ENCODE measurements around the gene OR4K17.
"Not testable (repeated sequence)": the region's sequence is repeated elsewhere in the genome, so short reads cannot be mapped to it uniquely, and the experiment has no call there.

Gene OR4K17

GRCh38 chr14:20110438-20110837 lies at the start of gene OR4K17:
OR4K17 (plus strand) TSS chr14:20110739; CDS start chr14:20117500, 6,761 bp downstream.
- DNase-seq = no peak

GRCh38 chr14:20092050-20092449 lies 18.5 kb upstream of the OR4K17 start:
- no peak for DNase-seq

- peak; percentile 41 for DNase-seq
Measured at GRCh38 chr14:20093442-20093841, 17.1 kb upstream of the OR4K17 start.

GRCh38 chr14:20098926-20099770 lies 11.4 kb upstream of the OR4K17 start:
- DNase-seq = not testable (repeated sequence)

- DNase-seq = no peak
Measured at GRCh38 chr14:20112321-20112720, 1.8 kb downstream of the OR4K17 start.

- DNase-seq = peak; percentile 35
Measured at GRCh38 chr14:20116748-20117147, 6.2 kb downstream of the OR4K17 start.

- no peak for DNase-seq
Measured at GRCh38 chr14:20118795-20119194, 8.3 kb downstream of the OR4K17 start.

- DNase-seq = no peak
Measured at GRCh38 chr14:20138520-20138919, 28.0 kb downstream of the OR4K17 start, which contains the start of gene OR4N5. OR4N5 (plus strand) TSS chr14:20138820; CDS start chr14:20143736, 4,916 bp downstream.

GRCh38 chr14:20143911-20144310 lies 33.4 kb downstream of the OR4K17 start:
- peak; percentile 15 for DNase-seq

GRCh38 chr14:20144820-20145219 lies 34.3 kb downstream of the OR4K17 start:
- no peak for DNase-seq

GRCh38 chr14:20164462-20164861 lies 53.9 kb downstream of the OR4K17 start:
- DNase-seq = no peak

- DNase-seq = no peak
Measured at GRCh38 chr14:20167091-20167490, 56.6 kb downstream of the OR4K17 start.

- DNase-seq = peak; percentile 32
Measured at GRCh38 chr14:20169852-20170251, 59.3 kb downstream of the OR4K17 start.

Data from hematopoietic multipotent progenitor cell treated with erythropoietin and hydrocortisone succinate and interleukin-3 and kit ligand, for 4 days (in vitro differentiated cells).